CD4-positive, alpha-beta T cell treated with Interleukin-10 for 1 hour (primary cell): ENCODE data around the gene LCE1D.

Experiments
- DNase-seq: peaks from one replicate; pipeline ENCODE4 v3.0.0-alpha.2; 2020

LCE1D gene, protein sequence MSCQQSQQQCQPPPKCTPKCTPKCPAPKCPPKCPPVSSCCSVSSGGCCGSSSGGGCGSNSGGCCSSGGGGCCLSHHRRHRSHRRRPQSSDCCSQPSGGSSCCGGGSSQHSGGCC

DNA sequence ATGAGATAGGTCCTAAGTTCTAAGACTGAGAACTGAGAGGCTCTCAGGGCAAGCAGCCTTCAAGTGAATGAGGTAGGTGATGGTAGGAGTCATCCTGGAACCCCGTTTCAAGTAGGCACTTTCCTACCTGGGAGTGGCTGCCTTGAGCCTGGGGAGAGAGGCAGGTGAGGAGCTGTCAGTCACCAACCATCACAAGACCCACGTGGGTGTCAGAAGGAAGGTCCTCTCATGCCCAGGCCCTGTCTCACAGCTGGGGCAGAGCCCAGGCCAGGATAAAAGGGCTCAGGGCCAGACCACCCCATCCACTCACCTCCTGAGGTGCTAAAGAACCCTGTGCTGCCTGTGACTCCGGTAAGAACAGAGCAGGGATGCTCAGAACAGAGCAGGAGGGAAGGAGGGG is at the start of gene LCE1D:
LCE1D (plus strand) TSS at position 301 of the 400 bp plus-strand sequence. CDS start 1,074 bp downstream, outside the sequence.
- no peak for DNase-seq

DNA sequence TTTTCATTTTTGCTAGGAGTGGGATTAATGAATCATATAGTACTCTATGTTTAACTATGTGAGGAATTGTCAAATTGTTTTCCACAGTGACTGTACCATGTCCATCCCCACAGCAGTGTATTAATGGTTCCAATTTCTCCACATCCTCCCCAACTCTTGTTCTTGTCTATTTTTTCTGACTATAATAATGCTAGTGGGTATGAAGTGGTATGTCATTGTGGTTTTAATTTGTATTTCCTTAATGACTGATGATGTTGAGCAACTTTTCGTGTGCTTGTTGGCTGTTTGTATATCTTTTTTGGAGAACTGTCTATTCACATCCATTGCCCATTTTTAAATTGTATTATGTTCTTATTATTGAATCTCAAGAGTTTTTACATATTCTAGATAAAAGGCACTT is 48.7 kb upstream of the LCE1D start:
- no peak for DNase-seq

DNA sequence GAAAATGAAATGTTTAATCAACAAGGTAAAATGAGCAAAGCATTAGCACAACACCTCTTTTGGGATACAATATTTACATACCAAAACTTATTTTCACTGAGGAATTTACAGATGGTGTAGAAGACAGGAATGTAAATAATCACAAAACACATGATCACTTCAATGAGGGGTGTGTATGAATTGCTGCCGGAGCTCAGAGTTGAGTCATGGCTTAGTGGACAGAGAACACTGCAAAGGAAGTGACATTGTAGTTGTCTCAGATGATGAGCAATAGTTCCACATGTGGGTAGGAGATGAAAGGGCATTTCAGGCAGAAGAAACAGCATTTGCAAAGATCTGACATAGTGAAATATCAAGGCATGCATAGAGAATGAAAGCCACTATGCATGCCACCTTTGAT is 44.3 kb upstream of the LCE1D start:
- DNase-seq: no peak

DNA sequence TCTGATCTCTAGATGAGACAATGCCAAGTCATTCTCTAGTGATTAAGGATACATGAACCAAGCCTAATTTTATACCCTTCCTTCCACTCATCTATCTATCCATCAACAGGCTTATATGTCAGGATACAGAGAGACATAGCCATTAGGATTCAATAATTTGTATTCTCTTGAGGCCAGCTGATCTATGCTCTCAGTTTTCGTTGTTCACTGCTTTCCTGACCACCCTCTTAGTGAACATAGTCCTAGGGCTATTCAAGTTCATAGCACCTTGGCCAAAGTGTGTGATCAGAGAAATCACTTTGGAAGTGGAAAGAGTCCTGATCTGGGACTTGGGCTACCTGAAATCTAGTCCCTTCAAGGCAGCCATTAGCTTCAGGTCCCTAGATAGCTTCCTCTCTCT is 42.9 kb upstream of the LCE1D start:
- DNase-seq: no peak

DNA sequence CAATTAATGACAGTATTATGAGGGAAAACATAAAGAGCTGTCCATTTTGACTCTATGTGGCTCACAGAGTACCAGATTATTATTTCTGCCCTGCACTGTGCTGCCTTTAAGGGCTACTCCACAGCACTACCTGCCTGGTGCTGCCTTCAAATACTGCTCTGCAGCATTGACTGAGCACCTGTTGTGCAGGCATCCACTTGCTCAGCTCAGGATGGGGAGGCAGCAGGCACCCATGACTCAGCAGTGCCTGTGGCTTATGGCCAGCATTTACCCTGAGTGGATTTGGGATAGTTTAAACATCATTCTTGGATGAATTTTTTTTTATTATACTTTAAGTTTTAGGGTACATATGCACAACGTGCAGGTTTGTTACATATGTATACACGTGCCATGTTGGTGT is 39.6 kb upstream of the LCE1D start:
- DNase-seq: no peak

DNA sequence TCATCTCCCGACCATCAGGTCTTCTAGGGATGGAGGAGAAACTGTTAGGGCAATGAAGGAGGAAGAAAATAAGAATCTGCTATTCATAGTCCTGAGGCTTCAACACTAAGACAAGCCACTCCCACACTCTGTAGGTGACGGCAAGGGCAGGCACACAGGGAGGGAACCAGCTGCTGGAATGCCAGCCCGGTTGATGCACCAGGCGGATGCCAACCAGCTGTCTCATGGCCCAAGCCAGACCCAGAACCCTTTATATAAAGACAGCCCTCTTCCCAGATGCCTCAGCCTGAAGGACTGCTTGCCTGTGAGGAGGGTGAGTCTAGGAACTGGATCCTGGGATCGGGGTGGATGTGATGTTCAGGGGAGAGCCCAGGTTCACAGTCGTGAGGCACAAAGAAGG is 38.8 kb upstream of the LCE1D start, which contains the start of gene KPRP:
KPRP (plus strand) TSS at position 279 of the 400 bp plus-strand sequence. CDS start 1,564 bp downstream, outside the sequence.
- DNase-seq: no peak

DNA sequence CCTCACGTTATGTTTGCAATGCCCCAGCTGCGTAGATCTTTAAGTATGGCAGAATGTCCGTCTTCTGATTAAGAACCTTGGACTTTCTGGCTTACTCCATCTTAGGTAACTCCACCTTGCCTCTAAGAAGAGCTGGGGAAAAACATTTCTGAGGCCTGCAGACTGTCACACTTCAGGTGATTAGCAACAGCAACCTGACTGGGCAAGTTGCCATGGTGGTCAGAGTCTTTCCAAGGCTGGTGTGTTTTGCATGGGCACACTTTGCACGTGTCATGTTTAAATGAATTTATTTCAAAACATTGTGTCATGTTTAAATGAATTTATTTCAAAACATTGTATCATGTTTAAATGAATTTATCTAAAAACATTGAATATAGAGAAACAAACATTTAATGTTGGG is 37.9 kb upstream of the LCE1D start:
- DNase-seq: no peak

DNA sequence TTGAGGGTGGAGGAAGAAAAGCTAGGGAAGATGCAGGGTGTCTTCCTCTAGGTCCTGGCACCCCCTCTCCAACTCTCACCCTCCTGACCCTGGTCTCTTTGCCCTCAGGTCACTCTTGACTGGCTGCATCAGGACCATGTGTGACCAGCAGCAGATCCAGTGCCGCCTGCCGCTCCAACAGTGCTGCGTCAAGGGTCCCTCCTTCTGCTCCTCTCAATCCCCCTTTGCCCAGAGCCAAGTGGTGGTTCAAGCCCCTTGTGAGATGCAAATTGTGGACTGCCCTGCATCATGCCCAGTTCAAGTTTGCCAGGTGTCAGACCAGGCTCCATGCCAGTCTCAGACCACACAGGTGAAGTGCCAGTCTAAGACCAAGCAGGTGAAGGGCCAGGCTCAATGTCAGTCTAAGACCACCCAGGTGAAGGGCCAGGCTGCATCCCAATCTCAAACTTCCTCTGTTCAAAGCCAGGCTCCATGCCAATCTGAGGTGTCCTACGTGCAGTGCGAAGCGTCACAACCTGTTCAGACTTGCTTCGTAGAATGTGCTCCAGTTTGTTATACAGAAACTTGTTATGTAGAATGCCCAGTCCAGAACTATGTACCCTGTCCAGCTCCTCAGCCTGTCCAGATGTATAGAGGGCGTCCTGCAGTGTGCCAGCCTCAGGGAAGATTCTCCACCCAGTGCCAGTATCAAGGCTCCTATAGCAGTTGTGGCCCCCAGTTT is 36.9 kb upstream of the LCE1D start:
- no peak for DNase-seq

DNA sequence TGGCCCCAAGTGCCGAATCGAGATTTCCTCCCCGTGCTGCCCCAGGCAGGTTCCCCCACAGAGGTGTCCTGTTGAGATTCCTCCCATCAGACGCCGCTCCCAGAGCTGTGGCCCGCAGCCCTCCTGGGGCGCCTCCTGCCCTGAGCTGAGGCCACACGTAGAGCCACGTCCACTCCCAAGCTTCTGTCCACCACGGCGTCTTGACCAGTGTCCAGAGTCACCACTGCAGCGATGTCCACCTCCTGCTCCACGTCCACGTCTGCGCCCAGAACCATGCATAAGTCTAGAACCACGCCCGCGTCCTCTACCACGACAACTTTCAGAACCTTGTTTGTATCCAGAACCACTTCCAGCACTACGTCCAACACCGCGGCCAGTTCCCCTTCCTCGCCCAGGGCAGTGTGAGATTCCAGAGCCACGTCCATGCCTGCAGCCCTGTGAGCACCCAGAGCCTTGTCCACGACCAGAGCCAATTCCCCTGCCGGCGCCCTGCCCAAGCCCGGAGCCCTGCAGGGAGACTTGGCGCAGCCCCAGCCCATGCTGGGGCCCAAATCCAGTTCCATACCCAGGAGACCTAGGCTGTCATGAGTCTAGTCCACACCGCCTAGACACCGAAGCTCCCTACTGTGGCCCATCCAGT is 35.9 kb upstream of the LCE1D start:
- no peak for DNase-seq

DNA sequence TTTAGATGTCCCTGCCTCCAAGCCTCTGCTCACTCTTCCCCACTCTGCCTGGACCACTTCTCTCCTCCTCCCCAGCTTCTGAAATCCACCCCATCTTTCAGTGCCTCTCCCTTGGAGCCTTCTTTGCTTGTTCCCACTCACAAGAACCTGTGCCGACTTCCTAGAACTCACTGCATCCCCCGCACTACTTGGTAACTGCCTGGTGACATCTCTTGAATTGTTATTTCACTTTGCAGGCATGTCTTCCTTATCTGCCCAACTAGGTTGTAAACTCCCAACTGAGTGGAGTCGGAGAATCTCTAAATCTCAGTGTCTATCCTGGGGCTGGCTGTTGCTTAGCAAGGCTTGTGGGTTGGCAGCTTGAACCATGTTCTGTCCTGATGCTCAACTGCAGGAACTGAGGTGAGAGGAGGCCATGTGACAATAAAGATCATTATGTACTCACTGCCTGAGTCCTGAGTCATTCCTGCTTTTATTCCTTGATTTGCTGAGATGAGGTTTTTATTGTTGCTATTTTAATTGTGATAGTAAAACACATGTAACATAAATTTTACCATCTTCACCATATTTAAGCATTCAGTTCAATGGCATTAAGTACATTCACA is 34.8 kb upstream of the LCE1D start:
- no peak for DNase-seq

DNA sequence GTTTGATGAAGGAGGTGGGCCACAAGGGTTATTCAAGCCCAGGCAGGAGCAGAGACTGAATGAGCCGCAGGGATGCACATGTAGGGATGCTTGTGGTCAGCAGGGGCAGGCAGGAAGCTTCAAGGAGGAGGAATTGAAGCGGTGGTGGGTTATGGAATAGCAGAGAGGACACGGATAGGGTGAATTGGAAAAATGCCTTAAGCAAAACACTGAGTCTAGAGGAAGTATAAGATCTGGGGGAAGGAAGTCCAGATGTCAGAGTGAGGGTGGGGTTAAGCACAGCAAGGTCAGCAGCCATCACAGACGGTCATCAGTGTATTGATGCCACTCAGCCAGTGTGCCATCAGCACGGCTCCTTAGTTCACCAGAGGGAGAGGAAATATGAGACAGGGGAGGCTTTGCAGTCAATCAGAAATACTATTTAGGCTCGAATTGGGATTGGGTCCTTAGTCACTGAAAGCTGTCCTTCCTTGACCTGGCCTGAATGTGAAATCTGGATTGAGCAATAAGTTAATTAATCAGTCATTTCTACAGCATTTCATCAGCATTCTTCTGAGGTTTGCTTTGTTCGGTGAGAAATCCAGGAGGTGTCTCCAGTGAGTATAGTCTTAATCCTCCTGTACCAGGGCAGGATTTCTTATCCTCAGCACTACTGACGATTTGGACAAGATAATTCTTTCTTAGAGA is 27.5 kb upstream of the LCE1D start:
- no peak for DNase-seq

DNA sequence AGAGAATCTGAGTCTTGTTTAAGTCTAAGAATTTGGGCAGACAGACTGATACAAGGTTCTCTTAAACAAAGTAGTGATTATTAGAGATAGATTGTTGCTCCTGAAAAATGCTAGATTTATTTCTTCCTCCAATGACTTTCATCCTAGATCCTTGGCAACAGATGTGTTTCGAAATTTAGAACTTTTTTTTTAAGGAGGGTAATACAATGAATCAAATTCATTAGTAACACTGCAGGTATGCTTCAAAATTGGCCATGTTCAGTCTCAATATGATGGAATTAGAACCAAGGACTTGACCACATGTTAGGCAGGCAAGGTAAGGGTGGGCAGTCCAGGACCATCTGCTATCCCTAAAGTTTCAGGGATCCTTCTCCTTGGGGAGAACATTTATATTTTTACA is 26.1 kb upstream of the LCE1D start:
- DNase-seq: no peak

DNA sequence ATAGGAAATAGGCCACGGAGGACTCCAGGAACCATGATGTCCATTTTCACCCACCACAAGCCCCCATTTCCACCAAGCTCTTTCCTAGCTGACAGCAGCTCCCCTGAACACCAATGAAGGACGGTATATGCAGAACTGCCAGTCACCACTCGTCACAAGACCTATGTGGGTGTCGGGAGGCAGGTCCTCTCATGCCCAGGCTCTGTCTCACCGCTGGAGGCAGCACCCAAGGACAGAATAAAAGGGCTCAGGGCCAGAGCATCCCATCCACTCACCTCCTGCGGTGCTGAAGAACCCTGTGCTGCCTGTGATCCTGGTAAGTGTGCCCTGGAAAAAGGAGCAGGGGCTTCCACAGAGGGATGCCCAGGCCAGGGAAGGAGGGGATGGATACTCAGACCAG is 21.6 kb upstream of the LCE1D start, which contains the start of gene LCE1F:
LCE1F (plus strand) TSS at position 266 of the 400 bp plus-strand sequence. CDS start 1,232 bp downstream, outside the sequence.
- DNase-seq: no peak

DNA sequence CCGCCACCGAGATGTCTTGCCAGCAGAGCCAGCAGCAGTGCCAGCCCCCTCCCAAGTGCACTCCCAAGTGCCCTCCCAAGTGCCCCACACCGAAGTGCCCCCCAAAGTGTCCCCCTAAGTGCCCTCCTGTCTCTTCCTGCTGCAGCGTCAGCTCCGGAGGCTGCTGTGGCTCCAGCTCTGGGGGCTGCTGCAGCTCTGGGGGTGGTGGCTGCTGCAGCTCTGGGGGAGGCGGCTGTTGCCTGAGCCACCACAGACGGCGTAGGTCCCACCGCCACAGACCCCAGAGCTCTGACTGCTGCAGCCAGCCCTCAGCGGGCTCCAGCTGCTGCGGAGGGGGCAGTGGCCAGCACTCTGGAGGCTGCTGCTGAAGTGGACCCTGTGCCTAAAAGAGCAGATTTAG is 20.2 kb upstream of the LCE1D start:
- DNase-seq: no peak

DNA sequence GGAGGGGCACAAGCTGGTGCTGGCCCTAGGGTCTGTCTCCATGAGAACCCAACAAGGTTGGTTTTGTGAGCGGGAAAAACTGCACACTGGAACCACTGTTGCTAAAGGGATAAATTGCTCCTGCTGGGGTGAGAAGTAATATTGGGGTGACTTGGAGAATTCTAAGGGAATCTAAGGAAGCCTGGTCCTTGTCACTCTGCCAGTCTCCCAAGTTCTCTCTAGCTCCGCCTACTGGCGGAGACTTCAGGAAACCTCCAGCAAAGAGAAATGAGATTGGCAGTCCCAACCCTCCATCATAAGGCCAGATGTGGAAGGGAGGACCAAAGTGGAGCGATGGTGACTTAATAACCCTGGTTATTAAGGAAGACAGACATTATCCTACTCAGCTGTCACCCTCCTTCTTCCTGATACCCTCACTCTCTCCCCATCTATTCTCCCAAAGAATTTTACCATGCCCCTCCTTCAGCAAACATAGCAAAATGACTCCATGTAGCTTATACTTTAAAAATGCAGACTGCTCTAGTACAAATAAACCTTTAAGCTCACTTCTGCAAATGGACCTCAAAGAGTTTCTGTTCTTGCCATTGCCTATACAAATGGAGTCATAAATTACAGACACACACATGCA is 18.9 kb upstream of the LCE1D start:
- DNase-seq: no peak

DNA sequence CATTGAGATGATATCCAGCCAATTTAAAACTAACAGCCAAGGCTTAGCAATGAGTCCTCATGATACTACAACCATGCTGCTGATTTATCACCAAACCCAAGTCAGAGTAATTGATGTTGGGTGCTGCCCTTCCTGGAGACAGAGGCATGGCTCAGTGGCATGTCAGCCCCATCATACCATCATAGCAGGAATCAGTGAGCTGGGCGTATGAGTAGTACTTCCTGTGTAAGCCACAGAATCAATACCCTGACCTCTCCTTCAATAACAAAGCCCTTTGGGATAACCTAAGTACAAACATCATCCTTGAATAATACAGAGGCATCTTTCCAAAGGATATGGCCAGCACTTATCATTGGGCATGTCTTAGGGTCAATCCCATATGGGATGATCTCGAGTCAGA is 13.4 kb upstream of the LCE1D start:
- DNase-seq: no peak

DNA sequence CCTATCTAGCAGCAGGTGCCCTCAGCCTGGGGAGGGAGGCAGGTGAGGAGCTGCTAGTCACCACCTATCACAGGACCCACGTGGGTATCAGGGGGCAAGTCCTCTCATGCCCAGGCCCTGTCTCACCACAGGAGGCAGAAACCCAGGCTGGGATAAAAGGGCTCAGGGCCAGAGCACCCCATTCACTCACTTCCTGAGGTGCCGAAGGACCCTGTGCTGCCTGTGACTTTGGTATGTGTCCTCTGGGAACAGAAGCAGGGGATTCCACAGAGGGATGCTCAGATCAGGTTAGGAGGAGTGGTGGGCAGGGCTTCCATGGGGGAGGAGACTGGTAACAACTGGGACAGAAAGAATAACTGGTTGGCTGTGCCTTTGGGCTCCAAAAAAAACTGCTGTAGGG is 10.4 kb upstream of the LCE1D start, which contains the start of gene LCE1E:
LCE1E (plus strand) TSS at position 181 of the 400 bp plus-strand sequence. CDS start 1,043 bp downstream, outside the sequence.
- no peak for DNase-seq

DNA sequence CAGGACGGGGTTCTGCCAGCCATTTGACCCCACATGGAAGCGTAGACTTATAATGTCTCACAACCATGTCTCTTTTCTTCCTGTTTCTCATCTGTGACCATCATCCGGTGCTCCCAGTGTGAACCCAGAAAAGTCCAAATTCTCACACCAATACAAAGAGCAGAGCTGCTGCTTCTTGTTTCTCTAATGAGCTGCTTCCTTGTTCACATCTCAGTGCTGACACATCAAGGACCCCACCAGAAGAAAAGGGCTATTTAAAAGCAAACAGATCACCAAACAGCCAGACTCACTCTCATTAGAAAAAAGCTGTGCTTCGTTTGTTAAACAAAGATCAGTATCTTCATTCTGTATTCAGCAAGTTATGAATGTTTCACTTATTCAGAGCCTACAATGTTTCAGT is 835 bp upstream of the LCE1D start:
- DNase-seq: no peak

DNA sequence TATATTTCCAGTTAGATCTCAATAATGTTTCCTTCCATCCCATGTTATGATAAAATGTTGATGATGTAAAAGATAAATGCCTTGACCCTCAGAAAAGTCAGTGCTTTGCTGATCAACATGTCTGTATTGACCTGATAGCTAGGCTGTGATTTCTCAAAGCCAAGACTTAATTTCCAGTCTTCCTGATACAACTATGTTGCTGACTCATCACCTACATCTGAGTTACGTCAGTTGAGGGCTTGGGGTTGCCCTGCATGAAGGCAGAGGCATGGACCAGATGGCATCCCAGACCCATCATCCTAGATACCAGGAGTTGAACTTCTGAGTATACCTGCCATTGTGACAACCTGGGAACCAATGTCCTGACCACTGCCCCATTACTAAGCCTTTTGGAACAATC is 4.8 kb downstream of the LCE1D start:
- DNase-seq: no peak

DNA sequence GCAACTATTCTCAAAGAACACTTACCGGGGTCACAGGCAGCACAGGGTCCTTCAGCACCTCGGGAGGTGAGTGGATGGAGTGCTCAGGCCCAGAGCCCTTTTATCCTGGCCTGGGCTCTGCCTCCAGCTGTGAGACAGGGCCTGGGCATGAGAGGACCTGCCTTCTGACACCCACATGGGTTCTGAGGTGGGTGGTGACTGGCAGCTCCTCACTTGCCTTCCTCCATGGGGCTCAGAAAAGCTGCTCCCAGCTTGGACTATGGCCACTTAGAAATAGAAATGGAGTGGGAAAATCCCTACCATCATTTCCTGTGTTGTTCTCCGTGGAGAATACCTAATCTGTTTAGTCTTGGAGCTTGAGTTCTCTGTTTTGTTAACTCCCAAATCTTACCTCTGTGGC is 10.1 kb downstream of the LCE1D start, which contains the start of gene LCE1C:
LCE1C (minus strand) TSS at position 76 of the 400 bp plus-strand sequence. CDS start 1,173 bp downstream, outside the sequence.
- DNase-seq: no peak

DNA sequence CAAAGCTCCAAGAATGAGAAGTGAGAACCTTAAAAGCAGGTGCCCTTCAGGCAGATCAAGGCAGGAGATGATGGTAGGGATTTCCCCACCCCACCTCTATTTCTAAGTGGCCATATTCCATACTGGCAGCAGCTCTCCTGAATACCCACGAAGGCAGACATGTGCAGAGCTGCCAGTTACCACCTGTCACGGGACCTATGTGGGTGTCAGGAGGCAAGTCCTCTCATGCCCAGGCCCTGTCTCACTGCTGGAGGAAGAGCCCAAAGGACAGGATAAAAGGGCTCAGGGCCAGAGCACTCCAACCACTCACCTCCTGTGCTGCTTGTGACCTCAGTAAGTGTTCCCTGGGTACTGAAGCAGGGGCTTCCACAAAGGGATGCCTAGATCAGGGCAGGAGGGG is 14.5 kb downstream of the LCE1D start:
- DNase-seq: no peak

DNA sequence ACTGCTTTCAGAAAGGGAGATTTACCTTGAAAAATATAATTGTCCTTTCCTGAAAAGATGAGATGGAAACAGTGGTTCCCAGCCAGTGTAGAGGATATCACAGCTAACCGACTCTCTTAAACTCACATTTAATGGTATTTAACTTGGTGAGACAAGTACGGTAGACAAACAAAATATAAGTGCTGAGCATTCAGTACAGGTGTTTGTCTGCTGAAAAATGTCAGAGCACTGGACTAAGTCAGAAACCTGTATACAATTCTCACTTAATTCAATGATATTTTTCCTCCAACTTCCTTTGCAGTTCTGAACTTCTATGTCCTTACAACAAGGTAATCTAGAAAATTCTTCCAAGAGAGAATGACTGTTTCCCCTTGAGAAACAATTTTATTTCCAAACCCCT is 15.2 kb downstream of the LCE1D start, which contains the start of gene LCE1B:
LCE1B (plus strand) TSS at position 301 of the 400 bp plus-strand sequence. CDS start 476 bp downstream, outside the sequence.
- DNase-seq: no peak
